ENCODE results near the gene RASSF6.

GRCh38 chr4:73597594-73597993 is 22.6 kb downstream of the RASSF6 start:
- TF ChIP-seq CTCF (conservative IDR thresholded peaks at IDR 0.05; ENCODE audit: low read depth, low read length) (no peak), EZH2 (IDR thresholded peaks at IDR 0.05; ENCODE audit: low read length, unreplicated experiment) (no peak)

Data from PC-3 (cell line).